ENCODE data around the gene FXN. TPM values are rescaled to one million over a fixed set of nuclear protein-coding genes. Genes with fewer than 3 reads are reported as not detected.

The FXN gene
- total RNA-seq, 1 donor from 2014 or later: 12.4 TPM

- intact Hi-C loops (cut with DNase I): no loop called here
- H3K4me3 ChIP-seq: no peak overlapping the region
- H3K9me3 ChIP-seq: no peaks in the 10 kb centered on the region
- H3K27me3 ChIP-seq: no peaks in the 10 kb centered on the region
- ATAC-seq (no peak), DNase-seq (no peak)
- peaks cover 14% of the 10 kb centered on the region for H3K4me1 ChIP-seq
- no peak overlapping the region for H3K27ac ChIP-seq
- H3K36me3 ChIP-seq: no peaks in the 10 kb centered on the region
- TF ChIP-seq, protein P1, sequence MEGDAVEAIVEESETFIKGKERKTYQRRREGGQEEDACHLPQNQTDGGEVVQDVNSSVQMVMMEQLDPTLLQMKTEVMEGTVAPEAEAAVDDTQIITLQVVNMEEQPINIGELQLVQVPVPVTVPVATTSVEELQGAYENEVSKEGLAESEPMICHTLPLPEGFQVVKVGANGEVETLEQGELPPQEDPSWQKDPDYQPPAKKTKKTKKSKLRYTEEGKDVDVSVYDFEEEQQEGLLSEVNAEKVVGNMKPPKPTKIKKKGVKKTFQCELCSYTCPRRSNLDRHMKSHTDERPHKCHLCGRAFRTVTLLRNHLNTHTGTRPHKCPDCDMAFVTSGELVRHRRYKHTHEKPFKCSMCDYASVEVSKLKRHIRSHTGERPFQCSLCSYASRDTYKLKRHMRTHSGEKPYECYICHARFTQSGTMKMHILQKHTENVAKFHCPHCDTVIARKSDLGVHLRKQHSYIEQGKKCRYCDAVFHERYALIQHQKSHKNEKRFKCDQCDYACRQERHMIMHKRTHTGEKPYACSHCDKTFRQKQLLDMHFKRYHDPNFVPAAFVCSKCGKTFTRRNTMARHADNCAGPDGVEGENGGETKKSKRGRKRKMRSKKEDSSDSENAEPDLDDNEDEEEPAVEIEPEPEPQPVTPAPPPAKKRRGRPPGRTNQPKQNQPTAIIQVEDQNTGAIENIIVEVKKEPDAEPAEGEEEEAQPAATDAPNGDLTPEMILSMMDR (IDR thresholded peaks at IDR 0.05): no peak
Measured at GRCh38 chr9:69145144-69145715, 109.7 kb downstream of the FXN start.

DNA sequence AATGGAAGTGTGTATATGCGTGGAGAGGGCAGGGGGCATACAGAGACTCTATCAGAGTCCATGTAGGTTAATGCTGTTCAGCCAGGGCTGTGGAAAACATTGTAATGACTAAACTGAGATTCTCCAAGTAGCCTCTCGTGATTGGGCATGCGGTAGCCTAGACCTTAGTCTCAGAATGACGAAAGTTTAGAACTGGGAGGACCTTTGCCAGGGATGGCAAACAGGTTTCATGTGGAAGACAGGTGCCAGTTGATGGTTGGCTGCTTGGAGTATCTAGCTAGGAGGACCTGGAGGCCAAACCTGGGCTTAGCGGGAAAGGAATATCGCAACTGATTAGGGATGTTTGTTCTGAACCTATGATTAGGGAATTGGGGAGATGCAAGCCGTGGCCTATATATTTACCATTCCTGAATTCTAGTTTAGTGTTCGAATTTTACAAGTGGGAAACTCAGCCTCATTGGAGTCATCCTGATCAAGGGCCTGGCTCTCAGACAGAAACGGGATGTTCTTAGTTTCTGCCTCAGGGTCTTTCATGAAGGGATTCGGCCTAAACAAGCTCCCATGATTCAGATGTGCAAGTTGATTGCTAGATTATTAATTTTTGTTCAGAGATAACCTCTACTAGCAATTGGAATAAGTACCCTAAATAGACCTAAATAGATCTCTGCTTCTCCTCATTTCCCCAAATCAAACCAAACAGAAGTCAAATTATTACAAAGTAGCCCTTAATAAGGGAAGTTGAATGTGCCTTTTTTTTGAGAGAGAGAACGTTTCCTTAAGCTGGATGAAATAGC lies 111.7 kb downstream of the FXN start:
- intact Hi-C loops (cut with DNase I): no loop called here
- ATAC-seq (no peak), DNase-seq (no peak)
- Histone ChIP-seq H3K9me3 (no peaks in the 10 kb centered on the region), H3K4me1 (peaks cover 10% of the 10 kb centered on the region), H3K36me3 (no peaks in the 10 kb centered on the region), H3K4me3 (no peak overlapping the region), H3K27ac (no peak overlapping the region), H3K27me3 (no peaks in the 10 kb centered on the region)
- TF ChIP-seq, protein P1 (IDR thresholded peaks at IDR 0.05): no peak

GRCh38 chr9:69149321-69149807 lies 113.8 kb downstream of the FXN start:
- ATAC-seq (peak; percentile 57), DNase-seq (no peak)
- intact Hi-C loops (cut with DNase I): no loop called here
- TF ChIP-seq, protein P1 (IDR thresholded peaks at IDR 0.05): peak; percentile 37
- Histone ChIP-seq H3K4me1 (peaks cover 5% of the 10 kb centered on the region), H3K4me3 (no peak overlapping the region), H3K36me3 (no peaks in the 10 kb centered on the region), H3K27me3 (no peaks in the 10 kb centered on the region), H3K27ac (no peak overlapping the region), H3K9me3 (no peaks in the 10 kb centered on the region)

Other genes starting within 250 kb of the FXN start
- not detected for gene PRKACG, start 21.6 kb upstream of the FXN start, total RNA-seq
- 131 TPM for gene TJP2, start 138.5 kb downstream of the FXN start, total RNA-seq

Data from upper lobe of right lung (tissue), 1 donor.